IMR-90 (cell line): ENCODE data around the gene ENTPD1. TPM values are rescaled to one million over a fixed set of nuclear protein-coding genes. Genes with fewer than 3 reads are reported as not detected.

ENCODE experiments used
- ATAC-seq: fragments of 200-7000 bp; cut with Tn5 transposase; 2 replicates; pipeline ENCODE4 v1.9.1; 2020; ENCODE audit warnings: low read depth, mild to moderate bottlenecking, moderate library complexity
- BruUV-seq: library from RNA; stranded (reverse); fragments of 400-500 nt; replicated peaks from 2 replicates; lab custom pipeline; 2021; lab: Mats Ljungman, UMichigan
- CTCF ChIA-PET: fragments of 300-600 bp; formaldehyde crosslinking; extraction: SDS; loops from one replicate; lab custom pipeline; 2021; ENCODE audit warnings: antibody characterized with exemption; lab: Yijun Ruan, JAX
- POLR2A ChIA-PET: fragments of 300-600 bp; sonication (Branson Sonifier 250); formaldehyde crosslinking; loops from one replicate; lab custom pipeline; 2022; ENCODE audit warnings: antibody characterized with exemption; ENCODE audit not compliant: unreplicated experiment; lab: Charles Lee
- DNase-seq: peaks from one replicate; pipeline ENCODE4 v3.0.0; 2013
- H2AFZ ChIP-seq: replicated peaks from 2 replicates; pipeline ENCODE3; 2013; ENCODE audit warnings: low read length, mild to moderate bottlenecking; ENCODE audit not compliant: poor library complexity
- H2AK5ac ChIP-seq: 2 replicates; pipeline ENCODE4 v1.6.1; 2013; ENCODE audit warnings: low read depth, low read length, inconsistent platforms
- H2AK9ac ChIP-seq: replicated peaks from 2 replicates; pipeline ENCODE3; 2013; ENCODE audit warnings: mild to moderate bottlenecking, low read depth, low read length, moderate library complexity; ENCODE audit not compliant: poor library complexity
- H2BK120ac ChIP-seq: 2 replicates; pipeline ENCODE4 v1.6.1; 2013; ENCODE audit warnings: low read depth, low read length, inconsistent platforms
- H2BK15ac ChIP-seq: 3 replicates; pipeline ENCODE4 v1.6.1; 2013; ENCODE audit warnings: low read depth, low read length, inconsistent platforms
- H2BK20ac ChIP-seq: 2 replicates; pipeline ENCODE4 v1.6.1; 2013; ENCODE audit warnings: low read depth, mild to moderate bottlenecking, inconsistent platforms, low read length, moderate library complexity
- H2BK5ac ChIP-seq: 2 replicates; pipeline ENCODE4 v1.6.1; 2013; ENCODE audit warnings: mild to moderate bottlenecking, low read depth, low read length, inconsistent platforms; ENCODE audit not compliant: poor library complexity, severe bottlenecking
- H3K14ac ChIP-seq: replicated peaks from 2 replicates; pipeline ENCODE4 v1.6.1; 2013; ENCODE audit warnings: low read depth, low read length, inconsistent platforms
- H3K18ac ChIP-seq: 2 replicates; pipeline ENCODE4 v1.6.1; 2013; ENCODE audit warnings: low read depth, low read length, control low read depth
- H3K23ac ChIP-seq: 2 replicates; pipeline ENCODE4 v1.6.1; 2013; ENCODE audit warnings: low read depth, low read length, inconsistent platforms
- H3K27ac ChIP-seq: 2 replicates; pipeline ENCODE4 v1.5.1; 2013; ENCODE audit warnings: mild to moderate bottlenecking, control low read depth, low read length; ENCODE audit not compliant: insufficient read depth
- H3K27me3 ChIP-seq: 2 replicates; pipeline ENCODE4 v1.6.1; 2013; ENCODE audit warnings: low read length; ENCODE audit not compliant: control insufficient read depth, insufficient read depth
- H3K36me3 ChIP-seq: 2 replicates; pipeline ENCODE4 v1.6.1; 2013; ENCODE audit warnings: low read length, mixed read lengths; ENCODE audit not compliant: control insufficient read depth, insufficient read depth
- H3K4ac ChIP-seq: 2 replicates; pipeline ENCODE4 v1.6.1; 2013; ENCODE audit warnings: low read depth, low read length, inconsistent platforms
- H3K4me1 ChIP-seq: 2 replicates; pipeline ENCODE4 v1.6.1; 2013; ENCODE audit warnings: low read length, mixed read lengths; ENCODE audit not compliant: control insufficient read depth, insufficient read depth
- H3K4me2 ChIP-seq: 2 replicates; pipeline ENCODE4 v1.6.1; 2013; ENCODE audit warnings: low read depth, mild to moderate bottlenecking, control low read depth, low read length, moderate library complexity
- H3K4me3 ChIP-seq: 2 replicates; pipeline ENCODE4 v1.5.1; 2013; ENCODE audit warnings: low read depth, mild to moderate bottlenecking, control low read depth, low read length, moderate library complexity; ENCODE audit not compliant: insufficient read depth
- H3K56ac ChIP-seq: 2 replicates; pipeline ENCODE4 v1.6.1; 2013; ENCODE audit warnings: low read length, inconsistent platforms; ENCODE audit not compliant: insufficient read depth; ENCODE audit errors: extremely low read depth
- H3K79me1 ChIP-seq, 2 experiments: 2 replicates each; pipeline ENCODE4 v1.6.1; 2013; ENCODE audit warnings: low read length in 2 of 2, inconsistent platforms in 1 of 2, low read depth in 1 of 2
- H3K9ac ChIP-seq: 2 replicates; pipeline ENCODE4 v1.6.1; 2013; ENCODE audit warnings: low read depth, low read length, control low read depth
- H3K9me1 ChIP-seq: 2 replicates; pipeline ENCODE4 v1.6.1; 2013; ENCODE audit warnings: low read length, inconsistent platforms; ENCODE audit not compliant: insufficient read depth
- H3K9me3 ChIP-seq: 2 replicates; pipeline ENCODE4 v1.6.1; 2013; ENCODE audit warnings: low read length; ENCODE audit not compliant: control insufficient read depth, insufficient read depth
- H4K20me1 ChIP-seq: 2 replicates; pipeline ENCODE4 v1.6.1; 2013; ENCODE audit warnings: low read length, inconsistent platforms; ENCODE audit not compliant: insufficient read depth
- H4K5ac ChIP-seq: 2 replicates; pipeline ENCODE4 v1.6.1; 2013; ENCODE audit warnings: mild to moderate bottlenecking, low read depth, low read length, control low read depth
- H4K8ac ChIP-seq, 2 experiments: 2 replicates each; pipeline ENCODE4 v1.6.1; 2013; ENCODE audit warnings: low read depth in 2 of 2, low read length in 2 of 2, control low read depth in 1 of 2, inconsistent platforms in 1 of 2
- H4K91ac ChIP-seq: 2 replicates; pipeline ENCODE4 v1.6.1; 2013; ENCODE audit warnings: low read depth, low read length, inconsistent platforms; ENCODE audit not compliant: insufficient read depth
- CHD1 ChIP-seq: IDR thresholded peaks from 2 replicates; pipeline ENCODE4 v1.6.1; 2012; ENCODE audit warnings: low read depth, low read length, improper control_type of control experiment
- MAZ ChIP-seq: IDR thresholded peaks from 2 replicates; pipeline ENCODE4 v1.6.1; 2012; ENCODE audit warnings: low read depth, mild to moderate bottlenecking, low read length, improper control_type of control experiment, moderate library complexity, borderline replicate concordance
- RAD21 ChIP-seq: IDR thresholded peaks from 2 replicates; pipeline ENCODE4 v1.6.1; 2012; ENCODE audit warnings: low read length, improper control_type of control experiment
- SMC3 ChIP-seq: fragments of 150-350 bp; IDR thresholded peaks from 2 replicates; pipeline ENCODE4 v1.6.1; 2016; ENCODE audit warnings: low read depth, mild to moderate bottlenecking, antibody characterized with exemption, low read length, moderate library complexity
- WGBS, 2 experiments: methylation state at CpG; one replicate each; pipeline versions ENCODE4 v1.1.5 to v1.1.7; 2013; ENCODE audit warnings: missing lambda C conversion rate in 2 of 2; ENCODE audit not compliant: insufficient read length in 1 of 2; ENCODE audit errors: extremely low coverage in 2 of 2; 5-methylcytosine and 5-hydroxymethylcytosine counted together
- dilution Hi-C: fragments of 300-500 bp; cut with HindIII; formaldehyde crosslinking; loops from one replicate; pipeline ENCODE4 v1.14.3; 2018; ENCODE audit warnings: low sequenced_read_pairs; ENCODE audit not compliant: unreplicated experiment
- in situ Hi-C: fragments of 300-500 bp; cut with MboI; formaldehyde crosslinking; loops from 3 replicates; pipeline ENCODE4 v1.14.3; 2019; ENCODE audit warnings: low sequenced_read_pairs, inconsistent platforms, mixed read lengths
- intact Hi-C: fragments of 100-400 bp; cut with micrococcal nuclease; formaldehyde crosslinking; loops from 2 replicates; pipeline ENCODE4 v1.10.0; 2022
- polyA plus RNA-seq, 3 experiments: library from polyadenylated mRNA; depleted of rRNA; stranded (reverse); fragments of >200 nt; gene quantifications; 2 replicates each; pipeline ENCODE4 v1.2.3, GENCODE V29; 2012; ENCODE audit warnings: low replicate concordance in 1 of 3
- total RNA-seq: library from RNA; depleted of rRNA; stranded (reverse); fragments of >200 nt; gene quantifications from 2 replicates; pipeline ENCODE4 v1.2.3, GENCODE V29; 2012

The ENTPD1 gene
- total and polyA plus RNA-seq, 2 of the 4 experiments (the other 2 are of a cell fraction), result under 0.01 TPM; not detected in 1

GRCh38 chr10:95755511-95756004 lies 405 bp upstream of the ENTPD1 start:
- Histone ChIP-seq H3K36me3 (no peaks in the 10 kb centered on the region), H4K8ac (no peak overlapping the region), H3K4me3 (no peak overlapping the region), H3K14ac (no peak overlapping the region), H2BK5ac (no peak overlapping the region), H3K9me1 (no peaks in the 10 kb centered on the region), H2AK5ac (no peak overlapping the region), H3K9me3 (no peaks in the 10 kb centered on the region), H3K9ac (no peak overlapping the region), H2BK15ac (no peak overlapping the region), H3K23ac (no peak overlapping the region), H4K5ac (no peak overlapping the region; the same call in 1 of the 2 replicates), H3K27ac (no peak overlapping the region), H3K56ac (no peak overlapping the region), H4K20me1 (no peaks in the 10 kb centered on the region), H3K18ac (no peak overlapping the region; the same call in 1 of the 2 replicates), H2BK20ac (no peak overlapping the region), H3K4me1 (peaks cover 4% of the 10 kb centered on the region; the same call in 1 of the 2 replicates), H3K27me3 (no peaks in the 10 kb centered on the region), H3K79me1 (no peaks in the 10 kb centered on the region), H2AFZ (no peak overlapping the region), H3K4ac (no peak overlapping the region), H2AK9ac (no peak overlapping the region), H4K91ac (no peak overlapping the region), H3K4me2 (peak overlapping the region; percentile 79), H2BK120ac (no peak overlapping the region)
- ChIA-PET POLR2A (no interaction called here), CTCF (interaction anchor here (0.8 kb wide), 1 partner anchor 62 kb away, joined by 3 read pairs; the partner anchor contains the start of gene TCTN3)
- dilution Hi-C loops, result no loop called here
- DNase-seq (no peak), ATAC-seq (no peak)
- intact Hi-C loops, result loop anchor here (1.0 kb wide), 1 partner anchor 61 kb away; no protein-coding TSS in a partner anchor
- in situ Hi-C loops, result no loop called here
- no TSS peak for BruUV-seq
- WGBS, 2 experiments, result 0% methylated on average over 1 of the region's 8 CpGs; no CpG with 5 or more reads in 1 of the 2 experiments
- TF ChIP-seq CHD1, result no peak
- no peak for TF ChIP-seq MAZ
- TF ChIP-seq SMC3, result no peak
- TF ChIP-seq RAD21, result no peak
